Ishikawa (cell line): ENCODE results near the gene MRPL1.

Source experiments
- CEBPB ChIP-seq: IDR thresholded peaks from 2 replicates; pipeline ENCODE4 v1.6.1; 2012
- CREB1 ChIP-seq: IDR thresholded peaks from 2 replicates; pipeline ENCODE4 v1.6.1; 2012; ENCODE audit warnings: low read depth
- EGR1 ChIP-seq: IDR thresholded peaks from 2 replicates; pipeline ENCODE4 v1.6.1; 2012
- EP300 ChIP-seq: IDR thresholded peaks from 2 replicates; pipeline ENCODE4 v1.6.1; 2012; ENCODE audit warnings: borderline replicate concordance
- NFIC ChIP-seq: IDR thresholded peaks from 2 replicates; pipeline ENCODE4 v1.6.1; 2012
- RAD21 ChIP-seq: IDR thresholded peaks from 2 replicates; pipeline ENCODE4 v1.6.1; 2012; ENCODE audit warnings: low read depth
- TAF1 ChIP-seq: IDR thresholded peaks from 2 replicates; pipeline ENCODE4 v1.6.1; 2012; ENCODE audit warnings: low read depth, mild to moderate bottlenecking
- TCF12 ChIP-seq: IDR thresholded peaks from 2 replicates; pipeline ENCODE4 v1.6.1; 2012; ENCODE audit warnings: low read depth
- YY1 ChIP-seq: IDR thresholded peaks from 2 replicates; pipeline ENCODE4 v1.6.1; 2012; ENCODE audit warnings: low read depth
- TF ChIP-seq, protein P1 (sequence below): IDR thresholded peaks from 2 replicates; pipeline ENCODE4 v1.6.1; 2012
- TF ChIP-seq, protein P2 (sequence below): IDR thresholded peaks from 2 replicates; pipeline ENCODE4 v1.6.1; 2012; ENCODE audit warnings: low read depth, mild to moderate bottlenecking

GRCh38 chr4:77815636-77816035 lies 47.0 kb upstream of the MRPL1 start:
- no peak for TF ChIP-seq EP300
- TF ChIP-seq, protein P1, sequence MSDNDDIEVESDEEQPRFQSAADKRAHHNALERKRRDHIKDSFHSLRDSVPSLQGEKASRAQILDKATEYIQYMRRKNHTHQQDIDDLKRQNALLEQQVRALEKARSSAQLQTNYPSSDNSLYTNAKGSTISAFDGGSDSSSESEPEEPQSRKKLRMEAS, result no peak
- TF ChIP-seq TAF1, result no peak
- no peak for TF ChIP-seq TCF12
- TF ChIP-seq, protein P2, sequence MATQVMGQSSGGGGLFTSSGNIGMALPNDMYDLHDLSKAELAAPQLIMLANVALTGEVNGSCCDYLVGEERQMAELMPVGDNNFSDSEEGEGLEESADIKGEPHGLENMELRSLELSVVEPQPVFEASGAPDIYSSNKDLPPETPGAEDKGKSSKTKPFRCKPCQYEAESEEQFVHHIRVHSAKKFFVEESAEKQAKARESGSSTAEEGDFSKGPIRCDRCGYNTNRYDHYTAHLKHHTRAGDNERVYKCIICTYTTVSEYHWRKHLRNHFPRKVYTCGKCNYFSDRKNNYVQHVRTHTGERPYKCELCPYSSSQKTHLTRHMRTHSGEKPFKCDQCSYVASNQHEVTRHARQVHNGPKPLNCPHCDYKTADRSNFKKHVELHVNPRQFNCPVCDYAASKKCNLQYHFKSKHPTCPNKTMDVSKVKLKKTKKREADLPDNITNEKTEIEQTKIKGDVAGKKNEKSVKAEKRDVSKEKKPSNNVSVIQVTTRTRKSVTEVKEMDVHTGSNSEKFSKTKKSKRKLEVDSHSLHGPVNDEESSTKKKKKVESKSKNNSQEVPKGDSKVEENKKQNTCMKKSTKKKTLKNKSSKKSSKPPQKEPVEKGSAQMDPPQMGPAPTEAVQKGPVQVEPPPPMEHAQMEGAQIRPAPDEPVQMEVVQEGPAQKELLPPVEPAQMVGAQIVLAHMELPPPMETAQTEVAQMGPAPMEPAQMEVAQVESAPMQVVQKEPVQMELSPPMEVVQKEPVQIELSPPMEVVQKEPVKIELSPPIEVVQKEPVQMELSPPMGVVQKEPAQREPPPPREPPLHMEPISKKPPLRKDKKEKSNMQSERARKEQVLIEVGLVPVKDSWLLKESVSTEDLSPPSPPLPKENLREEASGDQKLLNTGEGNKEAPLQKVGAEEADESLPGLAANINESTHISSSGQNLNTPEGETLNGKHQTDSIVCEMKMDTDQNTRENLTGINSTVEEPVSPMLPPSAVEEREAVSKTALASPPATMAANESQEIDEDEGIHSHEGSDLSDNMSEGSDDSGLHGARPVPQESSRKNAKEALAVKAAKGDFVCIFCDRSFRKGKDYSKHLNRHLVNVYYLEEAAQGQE, result no peak
- TF ChIP-seq CEBPB, result no peak
- TF ChIP-seq CREB1, result no peak
- no peak for TF ChIP-seq NFIC
- no peak for TF ChIP-seq EGR1
- TF ChIP-seq YY1, result no peak
- TF ChIP-seq RAD21, result no peak
